Hematopoietic multipotent progenitor cell treated with erythropoietin and hydrocortisone succinate and interleukin-3 and kit ligand, for 8 days (in vitro differentiated cells): ENCODE data around the gene EML2.
"Not testable (repeated sequence)": the region's sequence is repeated elsewhere in the genome, so short reads cannot be mapped to it uniquely, and the experiment has no call there.

Source experiments
- DNase-seq: peaks from one replicate; pipeline ENCODE4 v3.0.0-alpha.2; 2015

EML2 gene, protein sequence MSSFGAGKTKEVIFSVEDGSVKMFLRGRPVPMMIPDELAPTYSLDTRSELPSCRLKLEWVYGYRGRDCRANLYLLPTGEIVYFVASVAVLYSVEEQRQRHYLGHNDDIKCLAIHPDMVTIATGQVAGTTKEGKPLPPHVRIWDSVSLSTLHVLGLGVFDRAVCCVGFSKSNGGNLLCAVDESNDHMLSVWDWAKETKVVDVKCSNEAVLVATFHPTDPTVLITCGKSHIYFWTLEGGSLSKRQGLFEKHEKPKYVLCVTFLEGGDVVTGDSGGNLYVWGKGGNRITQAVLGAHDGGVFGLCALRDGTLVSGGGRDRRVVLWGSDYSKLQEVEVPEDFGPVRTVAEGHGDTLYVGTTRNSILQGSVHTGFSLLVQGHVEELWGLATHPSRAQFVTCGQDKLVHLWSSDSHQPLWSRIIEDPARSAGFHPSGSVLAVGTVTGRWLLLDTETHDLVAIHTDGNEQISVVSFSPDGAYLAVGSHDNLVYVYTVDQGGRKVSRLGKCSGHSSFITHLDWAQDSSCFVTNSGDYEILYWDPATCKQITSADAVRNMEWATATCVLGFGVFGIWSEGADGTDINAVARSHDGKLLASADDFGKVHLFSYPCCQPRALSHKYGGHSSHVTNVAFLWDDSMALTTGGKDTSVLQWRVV

DNA sequence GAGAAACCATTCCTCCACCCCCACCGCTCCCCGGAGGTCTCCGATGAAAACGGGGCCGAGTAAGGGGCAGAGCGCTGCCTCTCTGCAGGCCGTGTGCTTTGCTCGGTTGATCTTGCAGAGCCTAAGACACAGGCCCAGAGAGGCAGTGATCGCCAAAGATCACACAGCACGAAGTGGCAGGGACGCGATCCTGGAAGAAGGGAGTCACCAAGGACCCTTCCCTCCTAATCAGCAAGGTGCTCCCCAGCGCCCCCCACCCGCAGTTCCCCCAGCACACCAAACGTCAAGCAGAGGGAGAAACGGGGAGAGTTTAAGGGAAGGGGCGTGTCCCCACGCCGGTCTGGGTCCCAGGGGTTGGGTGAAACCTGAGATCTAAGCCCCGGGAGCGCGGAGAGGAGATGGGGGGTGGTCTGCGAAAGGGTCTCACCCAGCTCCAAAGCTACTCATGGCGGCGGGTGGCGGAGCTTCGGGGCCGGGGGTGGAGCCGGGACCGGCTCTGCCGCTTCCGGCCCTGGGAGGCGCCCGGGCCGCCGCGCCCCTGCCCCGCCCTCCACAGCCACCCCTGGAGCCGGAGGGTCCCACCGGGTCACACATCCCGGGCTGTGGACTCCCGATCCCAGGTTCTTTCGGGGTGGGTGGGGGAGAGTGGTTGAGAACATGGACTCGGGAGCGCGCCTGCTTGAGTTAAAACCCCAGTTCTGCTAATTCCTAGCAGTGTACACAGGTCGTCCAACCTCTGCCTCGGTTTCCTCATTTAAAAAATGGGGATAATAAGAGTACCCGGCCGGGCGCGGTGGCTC is at the start of gene EML2:
Gene EML2 (minus strand): TSS at position 468 of the 800 bp plus-strand sequence. CDS start 21 bp downstream, at position 447.
- DNase-seq: peak; percentile 43

DNA sequence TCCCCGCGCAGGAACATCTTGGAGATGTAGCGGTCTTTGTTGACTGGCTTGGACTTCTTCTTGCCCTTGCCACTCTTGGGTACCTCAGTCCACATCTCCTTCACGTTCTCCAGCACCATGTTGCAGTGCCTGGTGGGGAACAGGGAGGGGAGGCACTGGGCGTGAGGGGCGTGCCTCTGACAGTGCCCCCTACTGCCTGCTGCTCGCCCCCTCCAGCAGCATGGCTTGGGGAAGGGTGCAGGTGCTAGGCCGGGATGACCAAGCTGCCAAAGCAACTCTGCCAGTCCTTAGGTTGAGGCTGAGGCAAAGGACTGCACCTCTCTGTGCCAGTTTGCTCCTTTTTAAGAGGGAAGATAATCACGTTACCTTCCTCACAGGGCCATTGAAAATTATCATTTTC is 48.4 kb upstream of the EML2 start:
- no peak for DNase-seq

DNA sequence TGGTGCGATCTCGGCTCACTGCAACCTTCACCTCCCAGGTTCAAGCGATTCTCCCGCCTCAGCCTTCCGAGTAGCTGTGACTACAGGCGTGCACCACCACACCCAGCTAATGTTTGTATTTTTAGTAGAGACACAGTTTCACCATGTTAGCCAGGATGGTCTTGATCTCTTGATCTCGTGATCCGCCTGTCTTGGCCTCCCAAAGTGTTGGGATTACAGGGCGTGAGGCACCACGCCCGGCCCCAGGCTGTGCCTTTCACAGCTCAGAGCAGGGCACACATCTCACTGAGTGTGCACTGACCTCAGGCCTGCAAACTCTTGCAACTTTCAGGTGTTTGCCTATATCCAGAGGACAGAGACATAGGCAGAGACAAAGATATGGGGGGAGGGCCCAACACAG is 45.8 kb upstream of the EML2 start:
- not testable (repeated sequence) for DNase-seq

DNA sequence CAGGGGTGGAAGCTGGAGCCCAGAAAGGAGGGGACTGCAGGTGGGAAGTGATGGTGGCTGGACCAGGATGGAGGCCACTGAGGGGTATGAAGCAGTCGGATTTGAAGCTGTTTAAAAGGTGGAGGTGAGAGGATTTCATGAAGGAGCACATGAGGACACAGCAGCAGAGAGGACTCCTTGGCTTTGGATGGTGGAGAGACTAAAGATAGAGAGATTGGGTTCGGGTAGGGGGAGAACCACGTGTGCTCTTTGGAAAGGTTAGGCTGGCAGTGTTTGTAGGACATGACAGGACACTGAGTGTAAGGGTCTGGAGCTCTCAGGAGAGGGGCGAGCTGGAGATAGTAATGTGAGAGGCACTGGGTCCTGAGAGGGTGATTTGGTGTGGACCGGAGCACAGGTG is 43.7 kb upstream of the EML2 start:
- no peak for DNase-seq

DNA sequence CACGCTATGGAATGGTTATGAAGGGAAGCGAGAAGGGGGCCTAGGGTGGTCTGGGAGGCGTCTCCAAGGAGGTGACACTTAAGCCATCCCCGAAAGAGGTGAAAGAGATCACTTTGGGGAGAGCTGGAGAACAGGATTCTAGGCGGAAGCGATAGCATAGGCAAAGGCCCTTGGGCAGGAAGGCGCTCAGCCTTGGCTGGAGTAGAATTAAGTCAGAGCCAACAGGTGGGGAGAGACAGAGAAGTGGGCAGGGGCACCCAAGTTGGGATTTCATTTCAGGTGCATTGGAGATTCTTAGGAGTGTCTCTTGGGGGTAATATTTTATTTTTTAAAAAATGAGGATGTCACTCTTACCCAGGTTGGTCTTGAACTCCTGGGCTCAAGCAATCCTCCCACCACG is 42.9 kb upstream of the EML2 start:
- no peak for DNase-seq

DNA sequence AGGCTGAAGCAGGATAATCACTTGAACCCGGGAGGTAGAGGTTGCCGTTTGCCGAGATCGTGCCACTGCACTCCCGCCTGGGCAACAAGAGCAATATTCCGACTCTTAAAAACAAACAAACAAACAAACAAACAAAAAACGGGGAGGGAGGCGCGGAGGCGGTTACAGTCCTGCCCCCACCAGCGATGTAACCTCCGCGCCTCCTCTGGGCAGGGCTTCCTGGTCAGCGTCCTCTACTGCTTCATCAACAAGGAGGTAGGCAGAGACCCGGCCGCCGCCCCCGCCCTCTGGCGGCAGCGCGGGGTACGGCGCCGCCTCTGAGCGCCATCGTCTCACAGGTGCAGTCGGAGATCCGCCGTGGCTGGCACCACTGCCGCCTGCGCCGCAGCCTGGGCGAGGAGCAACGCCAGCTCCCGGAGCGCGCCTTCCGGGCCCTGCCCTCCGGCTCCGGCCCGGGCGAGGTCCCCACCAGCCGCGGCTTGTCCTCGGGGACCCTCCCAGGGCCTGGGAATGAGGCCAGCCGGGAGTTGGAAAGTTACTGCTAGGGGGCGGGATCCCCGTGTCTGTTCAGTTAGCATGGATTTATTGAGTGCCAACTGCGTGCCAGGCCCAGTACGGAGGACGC is 42.3 kb upstream of the EML2 start:
- DNase-seq: peak; percentile 83

DNA sequence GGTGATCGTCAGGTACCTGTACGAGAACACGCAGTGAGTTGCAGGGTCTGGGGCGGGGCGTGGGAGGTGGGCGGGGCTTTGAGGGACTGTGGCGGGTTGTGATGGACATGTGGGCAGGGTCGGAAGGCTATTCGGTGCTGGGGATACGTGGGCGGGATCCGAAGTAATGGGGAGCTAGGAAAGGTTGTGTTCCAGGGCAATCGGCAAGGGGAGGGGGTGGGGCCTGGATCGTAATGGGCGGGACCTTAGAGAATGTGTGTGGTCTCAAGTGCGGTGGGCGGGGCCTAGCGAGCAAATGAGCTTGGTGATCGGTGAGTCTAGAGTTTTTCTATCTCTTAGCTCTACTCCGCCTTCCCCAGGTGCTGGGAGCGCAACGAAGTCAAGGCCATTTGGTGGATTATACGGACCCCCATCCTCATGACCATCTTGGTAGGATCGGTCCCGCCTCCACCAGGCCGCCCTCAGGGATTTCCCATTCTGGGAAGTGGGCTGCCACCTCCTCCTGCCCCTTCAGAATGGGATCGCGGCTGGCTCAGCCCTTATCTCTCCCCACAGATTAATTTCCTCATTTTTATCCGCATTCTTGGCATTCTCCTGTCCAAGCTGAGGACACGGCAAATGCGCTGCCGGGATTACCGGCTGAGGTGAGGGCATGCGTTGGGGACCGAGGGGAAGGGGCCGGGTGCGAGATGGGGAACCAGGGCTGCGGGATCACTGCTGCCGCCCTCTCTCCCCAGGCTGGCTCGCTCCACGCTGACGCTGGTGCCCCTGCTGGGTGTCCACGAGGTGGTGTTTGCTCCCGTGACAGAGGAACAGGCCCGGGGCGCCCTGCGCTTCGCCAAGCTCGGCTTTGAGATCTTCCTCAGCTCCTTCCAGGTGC is 38.4 kb upstream of the EML2 start:
- DNase-seq: peak; percentile 92

DNA sequence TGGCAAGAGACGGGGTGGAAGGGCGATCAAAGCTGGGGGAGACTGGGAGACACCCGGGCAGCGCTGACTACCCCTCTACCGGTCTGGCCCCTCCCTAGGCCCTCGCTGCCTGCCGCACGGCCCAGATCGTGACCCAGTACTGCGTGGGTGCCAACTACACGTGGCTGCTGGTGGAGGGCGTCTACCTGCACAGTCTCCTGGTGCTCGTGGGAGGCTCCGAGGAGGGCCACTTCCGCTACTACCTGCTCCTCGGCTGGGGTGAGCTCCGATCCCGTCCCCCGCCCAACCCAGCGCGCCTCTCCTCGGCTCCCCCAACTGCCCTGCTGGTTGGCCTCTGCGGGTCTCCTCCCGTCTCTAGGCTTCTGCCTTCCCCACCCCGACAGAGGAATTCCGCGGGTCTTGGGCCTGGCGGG is 37.7 kb upstream of the EML2 start:
- no peak for DNase-seq

DNA sequence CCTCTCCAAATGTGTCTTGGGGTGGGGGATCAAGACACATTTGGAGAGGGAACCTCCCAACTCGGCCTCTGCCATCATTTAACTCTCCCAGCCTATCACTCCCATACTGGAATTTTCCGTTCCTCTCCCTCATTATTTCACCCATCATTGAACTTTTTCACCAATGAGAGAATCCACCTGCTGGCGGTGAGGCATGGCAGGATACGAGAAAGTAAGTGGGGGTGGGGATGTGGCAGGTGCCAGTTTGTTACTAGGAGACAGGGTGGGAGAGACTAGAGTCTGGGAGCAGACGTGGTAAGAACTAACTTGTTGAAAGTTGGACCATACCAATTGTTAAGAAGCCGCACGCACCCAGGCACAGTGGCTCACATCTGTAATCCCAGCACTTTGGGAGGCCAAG is 35.7 kb upstream of the EML2 start:
- DNase-seq: no peak

DNA sequence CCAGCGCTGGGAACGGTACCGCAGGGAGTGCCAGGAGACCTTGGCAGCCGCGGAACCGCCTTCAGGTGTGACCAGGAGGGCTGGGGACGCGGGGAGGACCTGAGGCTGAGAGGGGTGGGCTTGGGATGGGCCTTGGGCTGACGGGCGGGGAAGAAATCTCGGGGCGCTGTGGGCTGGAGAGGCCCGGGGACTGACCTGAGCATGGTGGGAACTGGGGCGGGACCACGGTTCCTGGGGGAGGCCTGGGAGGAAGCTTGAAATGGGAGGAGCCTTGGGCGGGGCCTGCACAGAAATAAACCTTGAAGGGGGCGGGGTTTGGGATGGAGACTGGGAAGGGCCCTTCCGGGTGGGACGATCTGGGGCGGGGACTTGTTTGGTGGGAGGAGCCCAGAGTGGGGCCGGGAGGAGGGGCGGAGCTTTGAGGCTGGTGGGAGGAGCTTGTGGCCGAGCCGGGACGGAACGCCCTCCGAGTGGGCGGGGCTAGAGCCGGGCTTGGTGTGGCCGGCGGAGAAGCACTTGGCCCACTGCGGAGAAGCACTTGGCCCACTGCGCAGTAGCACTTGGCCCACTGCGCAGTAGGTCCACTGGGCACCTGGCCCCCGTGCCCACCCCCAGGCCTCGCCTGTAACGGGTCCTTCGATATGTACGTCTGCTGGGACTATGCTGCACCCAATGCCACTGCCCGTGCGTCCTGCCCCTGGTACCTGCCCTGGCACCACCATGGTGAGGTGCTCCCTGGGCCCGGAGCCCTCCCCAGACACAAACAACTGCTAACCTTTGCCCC is 31.7 kb upstream of the EML2 start:
- peak; percentile 89 for DNase-seq

DNA sequence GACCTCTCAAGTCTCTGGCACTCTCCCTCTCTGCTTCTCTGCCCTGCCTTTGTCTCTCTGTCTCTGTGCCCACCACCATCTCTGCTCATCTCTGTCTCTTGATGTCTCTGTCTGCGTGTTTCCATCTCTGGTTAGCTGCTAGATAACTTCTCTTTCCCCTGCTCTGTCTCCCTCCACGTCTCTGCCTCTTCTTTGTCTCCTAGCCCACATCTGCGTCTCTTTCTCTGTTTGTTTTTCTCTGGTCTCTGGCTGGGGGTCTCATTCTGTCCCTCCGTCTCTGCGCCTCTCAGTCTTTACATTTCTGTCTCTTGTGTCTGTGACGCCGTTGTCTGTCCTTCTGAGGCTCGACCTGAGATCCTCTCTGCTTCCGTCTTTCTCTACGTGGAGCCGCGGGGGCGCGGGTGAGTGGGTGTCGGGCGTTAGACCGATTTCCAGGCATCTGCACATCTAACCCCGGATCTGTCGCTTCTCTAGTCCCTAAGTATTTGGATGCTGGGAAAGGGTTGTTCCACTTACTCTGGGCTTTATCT is 29.2 kb upstream of the EML2 start:
- DNase-seq: no peak

DNA sequence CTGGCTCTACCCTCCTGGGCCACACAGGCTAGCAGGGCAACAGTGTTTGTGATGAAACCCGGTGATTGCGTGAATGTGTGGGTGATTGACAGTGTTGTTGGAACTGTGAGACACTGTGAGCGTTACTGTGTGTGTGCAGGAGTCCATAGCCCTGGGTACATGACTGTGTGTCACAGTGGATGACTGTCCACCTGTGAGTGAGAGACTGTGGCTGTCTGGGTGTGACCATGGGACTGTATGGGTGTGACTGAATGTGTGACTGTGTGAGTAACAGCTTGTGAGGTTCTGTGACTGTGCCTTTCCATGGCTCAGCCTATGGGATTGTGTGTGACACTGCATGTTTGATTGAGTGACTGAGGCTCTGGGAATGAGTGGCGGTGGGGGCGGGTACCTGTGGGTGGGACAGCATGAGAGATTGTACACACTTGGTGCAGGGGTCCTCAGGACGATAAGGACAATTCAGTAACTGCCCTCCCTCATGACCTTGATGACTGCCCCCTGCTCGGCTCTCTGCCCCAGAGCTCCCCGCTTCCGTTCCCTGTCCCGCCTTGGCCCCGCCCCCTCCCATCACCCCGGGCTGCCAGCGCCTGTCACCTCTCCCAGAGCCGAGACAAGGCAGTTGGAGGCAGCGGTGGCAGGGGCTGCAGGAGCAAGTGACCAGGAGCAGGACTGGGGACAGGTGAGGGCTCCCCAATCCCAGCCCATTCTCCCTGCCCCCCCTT is 28.6 kb upstream of the EML2 start, which contains the start of gene GIPR:
Gene GIPR (plus strand): TSS at position 602 of the 722 bp plus-strand sequence. CDS start 1,300 bp downstream, outside the sequence.
- peak; percentile 70 for DNase-seq

DNA sequence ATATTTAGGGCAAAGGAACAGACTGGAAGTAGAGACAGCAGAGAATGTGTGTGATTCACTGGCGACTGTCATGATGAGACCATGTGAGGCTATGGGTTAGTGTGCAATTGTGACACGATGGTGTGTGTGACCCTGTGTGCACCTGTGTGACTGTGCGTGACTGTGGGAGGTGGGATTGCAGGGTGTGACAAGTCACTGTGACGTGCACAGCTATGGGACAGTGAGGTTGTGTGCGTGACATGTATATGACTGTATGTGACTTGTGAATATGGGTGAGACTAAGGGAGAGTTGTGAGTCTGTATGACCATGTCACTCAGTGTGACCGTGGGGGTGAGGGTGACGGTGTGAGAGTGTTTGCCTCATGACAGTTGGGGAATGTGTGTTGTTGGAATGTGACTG is 25.4 kb upstream of the EML2 start:
- DNase-seq: no peak

DNA sequence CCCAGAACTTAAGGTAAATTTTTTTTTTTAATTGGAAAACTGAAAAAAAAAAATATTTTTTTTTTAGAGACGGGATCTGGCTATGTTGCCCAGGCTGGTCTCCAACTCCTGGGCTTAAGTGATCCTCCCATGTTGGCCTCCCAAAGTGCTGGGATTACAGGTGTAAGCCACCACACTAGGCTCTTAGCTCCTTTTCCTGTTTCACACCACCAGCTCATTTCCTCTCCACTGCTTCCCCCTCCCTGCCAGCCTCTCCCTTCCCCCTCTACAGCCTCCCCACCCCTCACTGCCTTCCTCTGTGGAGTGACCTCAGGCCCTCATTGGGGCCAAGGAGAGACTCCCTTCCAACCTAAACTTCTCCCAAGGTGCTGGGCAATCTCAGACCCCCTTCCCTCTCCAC is 24.6 kb upstream of the EML2 start:
- no peak for DNase-seq

DNA sequence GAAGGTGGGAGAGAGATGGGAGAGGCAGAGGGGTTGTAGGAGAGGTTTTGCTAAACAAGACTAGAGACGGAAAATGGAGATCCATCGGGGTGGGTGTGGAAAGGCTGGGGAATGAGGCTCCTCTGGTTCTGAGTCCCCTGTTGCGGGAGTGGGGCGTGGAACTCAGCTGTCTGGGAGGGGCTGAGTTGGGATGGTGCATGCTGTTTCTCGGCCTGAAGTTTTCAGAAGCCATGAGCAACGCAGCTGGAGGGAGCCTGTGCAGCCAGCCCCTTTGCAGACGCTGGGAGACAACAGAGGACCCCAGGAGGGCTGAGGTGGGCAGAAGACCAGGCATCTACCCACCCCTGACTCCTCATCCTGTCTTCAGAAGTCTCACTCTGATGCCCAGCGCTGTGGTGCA is 21.4 kb upstream of the EML2 start:
- no peak for DNase-seq

DNA sequence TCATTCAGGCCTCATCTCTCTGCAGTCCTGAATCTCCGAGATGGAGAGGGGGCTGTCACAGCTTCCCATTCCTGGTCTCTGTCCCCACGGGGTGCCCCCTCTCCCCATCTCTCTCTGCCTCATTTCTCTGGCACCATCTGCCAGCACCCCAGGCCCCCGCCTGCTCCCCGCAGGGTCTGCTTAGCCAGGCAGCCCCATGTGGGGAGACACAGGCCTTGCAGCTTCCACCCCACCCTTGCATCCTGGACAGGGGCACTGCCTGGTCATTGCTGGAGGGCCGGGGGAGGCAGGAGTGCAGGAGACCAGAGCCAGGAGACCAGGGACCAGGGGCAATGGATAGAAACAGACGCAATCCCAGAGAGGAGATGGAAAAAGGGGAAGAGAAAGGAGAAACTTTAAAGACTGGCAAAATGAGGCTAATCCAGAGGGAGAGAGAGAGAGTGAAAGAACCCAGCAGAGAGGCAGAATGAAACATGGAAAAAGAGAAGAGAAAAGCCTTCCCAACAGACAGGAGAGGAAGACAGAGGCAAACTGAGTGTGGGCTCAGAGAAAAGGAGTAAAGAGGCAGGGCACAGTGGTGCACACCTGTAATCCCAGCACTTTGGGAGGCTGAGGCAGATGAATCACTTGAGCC is 20.0 kb upstream of the EML2 start:
- DNase-seq: no peak

DNA sequence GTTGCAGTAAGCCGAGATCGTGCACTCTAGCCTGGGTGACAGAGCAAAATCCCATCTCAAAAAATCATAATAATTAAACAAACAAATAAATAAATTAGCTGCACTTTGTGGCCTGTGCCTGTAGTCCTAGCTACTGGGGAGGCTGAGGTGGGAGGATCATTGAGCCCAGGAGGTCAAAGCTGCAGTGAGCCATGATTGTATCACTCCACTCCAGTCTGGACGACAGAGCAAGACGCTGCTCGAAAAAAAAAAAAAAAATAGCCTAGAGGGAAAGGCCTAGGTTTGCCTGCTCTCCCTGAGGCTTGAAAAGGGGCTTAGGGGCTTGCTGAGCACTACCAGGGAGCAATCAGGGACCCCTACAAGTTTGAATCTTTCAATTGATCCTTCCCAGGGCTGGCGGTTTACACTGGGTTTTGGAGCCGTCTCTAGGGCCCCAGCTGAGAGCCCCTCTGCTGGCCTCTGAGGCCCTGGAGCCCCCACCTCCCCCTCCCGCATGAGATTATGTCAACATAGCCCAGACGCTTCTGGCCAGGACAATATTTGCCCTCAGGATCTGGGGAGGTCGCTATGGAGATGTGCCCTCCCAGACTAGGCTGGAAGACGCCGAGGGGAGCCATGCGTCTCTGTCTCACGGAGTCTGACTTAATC is 18.4 kb upstream of the EML2 start:
- no peak for DNase-seq

DNA sequence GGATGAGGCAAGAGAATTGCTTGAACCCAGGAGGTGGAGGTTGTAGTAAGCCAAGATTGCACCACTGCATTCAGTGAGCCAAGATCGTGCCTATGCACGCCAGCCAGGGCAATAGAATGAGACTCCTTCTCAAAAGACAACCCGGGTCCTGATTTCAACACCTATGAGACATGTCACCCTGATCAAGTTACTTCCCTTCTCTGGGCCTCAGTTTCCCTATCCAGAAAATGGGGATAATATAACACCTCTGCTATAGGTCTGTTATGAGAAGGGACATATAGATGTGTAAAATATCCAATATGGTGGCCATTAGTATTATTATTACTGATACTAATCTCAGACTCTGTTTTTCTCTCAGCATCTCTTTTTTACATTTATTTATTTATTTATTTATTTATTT is 15.9 kb upstream of the EML2 start:
- DNase-seq: no peak

DNA sequence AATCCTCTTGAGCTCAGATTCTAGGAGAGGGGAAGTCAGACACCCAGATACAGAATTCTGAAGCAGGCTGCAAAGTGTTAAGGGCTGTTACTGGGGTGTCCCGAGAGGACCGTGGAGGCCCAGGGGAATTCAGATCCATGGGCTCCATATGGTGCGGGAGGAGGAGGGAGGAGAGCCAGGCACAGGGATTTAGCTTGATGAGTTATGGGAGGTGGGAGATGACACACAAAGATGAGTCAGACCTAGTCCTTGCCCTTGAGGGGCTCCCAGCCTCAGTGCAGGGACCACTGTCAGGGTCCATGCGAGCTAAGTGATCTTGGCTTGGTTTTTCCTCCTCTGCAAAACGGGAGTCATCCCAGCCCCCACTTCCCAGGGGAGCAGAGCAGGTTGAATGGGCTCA is 14.4 kb upstream of the EML2 start:
- no peak for DNase-seq
